Measurements from ENCODE around the gene WDR36. TPM values are rescaled to one million over a fixed set of nuclear protein-coding genes. Genes with fewer than 3 reads are reported as not detected.

Gene WDR36
- polyA plus RNA-seq, 1 donor (not counting 4 experiments of a cell fraction or from before 2014, with no cell fraction given), result 37.8 TPM

- no peaks in the 10 kb centered on the region for H3K9me3 ChIP-seq (ENCODE audit: control insufficient read depth, low read depth, low read length)
- H3K79me2 ChIP-seq (ENCODE audit: control insufficient read depth, insufficient read depth, low read length), result no peaks in the 10 kb centered on the region
- no peak overlapping the region for H3K27ac ChIP-seq (ENCODE audit: control insufficient read depth, insufficient read depth, low read length)
- no peak for DNase-seq (ENCODE audit: low read depth, low spot score)
- H3K4me3 ChIP-seq (ENCODE audit: control insufficient read depth in 2 of 3, extremely low read depth in 1 of 3, insufficient read depth in 2 of 3, low read depth in 1 of 3, low read length in 3 of 3), result no peak overlapping the region
- no peak overlapping the region for H2AFZ ChIP-seq (ENCODE audit: control insufficient read depth, low read length)
- TF ChIP-seq EZH2 (IDR thresholded peaks at IDR 0.05; ENCODE audit: low read length) (no peak), CTCF (optimal IDR thresholded peaks at IDR 0.05 in 1 of 3, IDR thresholded peaks at IDR 0.05 in 1 of 3, conservative IDR thresholded peaks at IDR 0.05 in 1 of 3; ENCODE audit: extremely low read depth in 1 of 3, insufficient read depth in 2 of 3, low read length in 3 of 3) (no peak)
- no peak overlapping the region for H3K9ac ChIP-seq (ENCODE audit: control insufficient read depth, extremely low read depth, insufficient read depth, low read length)
- H3K4me1 ChIP-seq (ENCODE audit: control insufficient read depth, extremely low read depth, insufficient read depth, low read length), result peaks cover 18% of the 10 kb centered on the region
- H3K4me2 ChIP-seq (ENCODE audit: control insufficient read depth, extremely low read depth, insufficient read depth, low read depth, low read length), result no peak overlapping the region
- H3K36me3 ChIP-seq (ENCODE audit: control insufficient read depth in 2 of 2, extremely low read depth in 1 of 2, insufficient read depth in 2 of 2, low read length in 2 of 2), result peaks cover 0 to 3% of the 10 kb centered on the region in 2 experiments
- H3K9me1 ChIP-seq (ENCODE audit: control insufficient read depth, extremely low read depth, insufficient read depth, low read length), result no peaks in the 10 kb centered on the region
- dilution Hi-C loops (cut with MboI; ENCODE audit: extremely low pct_ligation_motif_present, low sequenced_read_pairs), result no loop called here
- H4K20me1 ChIP-seq (ENCODE audit: control insufficient read depth, extremely low read depth, insufficient read depth, low read length), result no peaks in the 10 kb centered on the region
- H3K27me3 ChIP-seq (ENCODE audit: control insufficient read depth, extremely low read depth, insufficient read depth, low read length), result no peaks in the 10 kb centered on the region
- no peak for FAIRE-seq
Measured at GRCh38 chr5:111132731-111133435, 40.7 kb downstream of the WDR36 start.

GRCh38 chr5:111133436-111133751 is 41.2 kb downstream of the WDR36 start:
- H3K36me3 ChIP-seq (ENCODE audit: control insufficient read depth in 2 of 2, extremely low read depth in 1 of 2, insufficient read depth in 2 of 2, low read length in 2 of 2), result peaks cover 0 to 3% of the 10 kb centered on the region in 2 experiments
- peaks cover 16% of the 10 kb centered on the region for H3K4me1 ChIP-seq (ENCODE audit: control insufficient read depth, extremely low read depth, insufficient read depth, low read length)
- no peak overlapping the region for H3K9ac ChIP-seq (ENCODE audit: control insufficient read depth, extremely low read depth, insufficient read depth, low read length)
- FAIRE-seq (no peak), DNase-seq (ENCODE audit: low read depth, low spot score) (no peak)
- no peak overlapping the region for H3K4me3 ChIP-seq (ENCODE audit: control insufficient read depth in 2 of 3, extremely low read depth in 1 of 3, insufficient read depth in 2 of 3, low read depth in 1 of 3, low read length in 3 of 3)
- TF ChIP-seq CTCF (optimal IDR thresholded peaks at IDR 0.05 in 1 of 3, IDR thresholded peaks at IDR 0.05 in 1 of 3, conservative IDR thresholded peaks at IDR 0.05 in 1 of 3; ENCODE audit: extremely low read depth in 1 of 3, insufficient read depth in 2 of 3, low read length in 3 of 3) (no peak), EZH2 (IDR thresholded peaks at IDR 0.05; ENCODE audit: low read length) (no peak)
- H3K27ac ChIP-seq (ENCODE audit: control insufficient read depth, insufficient read depth, low read length), result no peak overlapping the region
- no peaks in the 10 kb centered on the region for H3K9me3 ChIP-seq (ENCODE audit: control insufficient read depth, low read depth, low read length)
- no peak overlapping the region for H3K4me2 ChIP-seq (ENCODE audit: control insufficient read depth, extremely low read depth, insufficient read depth, low read depth, low read length)
- dilution Hi-C loops (cut with MboI; ENCODE audit: extremely low pct_ligation_motif_present, low sequenced_read_pairs), result no loop called here
- H4K20me1 ChIP-seq (ENCODE audit: control insufficient read depth, extremely low read depth, insufficient read depth, low read length), result no peaks in the 10 kb centered on the region
- H3K9me1 ChIP-seq (ENCODE audit: control insufficient read depth, extremely low read depth, insufficient read depth, low read length), result no peaks in the 10 kb centered on the region
- no peaks in the 10 kb centered on the region for H3K27me3 ChIP-seq (ENCODE audit: control insufficient read depth, extremely low read depth, insufficient read depth, low read length)
- no peaks in the 10 kb centered on the region for H3K79me2 ChIP-seq (ENCODE audit: control insufficient read depth, insufficient read depth, low read length)
- no peak overlapping the region for H2AFZ ChIP-seq (ENCODE audit: control insufficient read depth, low read length)

Measured in keratinocyte (primary cell).